HG02798 (cell line): Measurements from ENCODE around the gene MOV10.
A peak's percentile ranks its signal among the peaks of the same experiment; 100 is the strongest.
"Not testable (repeated sequence)": the region's sequence is repeated elsewhere in the genome, so short reads cannot be mapped to it uniquely, and the experiment has no call there.

Experiments
- ATAC-seq: cut with Tn5 transposase; IDR thresholded peaks from one replicate; pipeline ENCODE4 v1.9.1; 2021; ENCODE audit warnings: mild to moderate bottlenecking; ENCODE audit not compliant: unreplicated experiment, poor library complexity

Gene MOV10

DNA sequence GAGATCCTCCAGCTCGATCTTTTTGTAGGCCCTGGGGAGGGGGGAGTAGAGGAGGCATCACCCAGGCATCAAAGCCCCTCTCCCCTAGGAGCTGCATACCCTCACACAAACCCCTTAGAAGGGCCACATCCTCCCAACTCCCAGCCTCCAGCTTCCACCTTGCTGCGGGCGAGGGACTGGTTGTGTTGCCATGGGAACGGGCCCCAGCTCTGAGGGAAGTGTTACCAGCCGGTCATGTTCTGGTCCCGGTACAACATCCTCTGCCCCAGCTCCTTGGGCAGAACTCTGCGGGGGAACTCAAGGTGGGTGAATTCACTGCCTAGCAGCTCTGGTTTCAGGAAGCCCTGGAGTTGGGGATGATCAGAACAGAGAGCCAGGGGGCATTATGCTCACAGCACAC lies 36.6 kb downstream of the MOV10 start:
- ATAC-seq, result no peak

DNA sequence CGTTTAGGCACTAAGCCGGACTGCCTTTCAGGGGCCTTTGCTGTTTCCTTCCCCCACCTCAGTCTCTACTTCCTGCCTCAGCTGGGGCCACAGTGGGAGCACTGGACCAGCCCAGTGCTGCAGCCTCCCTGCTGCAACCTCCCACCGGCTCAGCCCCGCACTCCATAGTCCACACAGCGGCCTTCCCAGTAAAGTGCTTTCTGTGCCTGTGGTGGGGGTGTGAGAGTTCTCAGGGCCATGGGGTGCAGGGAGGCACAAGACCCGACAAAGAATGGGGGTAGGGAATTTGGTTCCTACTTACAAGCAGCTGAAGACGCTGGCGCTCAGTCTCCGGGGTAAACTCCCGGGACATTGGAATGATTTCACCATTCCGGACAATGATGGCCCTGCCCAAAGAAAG lies 37.2 kb downstream of the MOV10 start:
- no peak for ATAC-seq

DNA sequence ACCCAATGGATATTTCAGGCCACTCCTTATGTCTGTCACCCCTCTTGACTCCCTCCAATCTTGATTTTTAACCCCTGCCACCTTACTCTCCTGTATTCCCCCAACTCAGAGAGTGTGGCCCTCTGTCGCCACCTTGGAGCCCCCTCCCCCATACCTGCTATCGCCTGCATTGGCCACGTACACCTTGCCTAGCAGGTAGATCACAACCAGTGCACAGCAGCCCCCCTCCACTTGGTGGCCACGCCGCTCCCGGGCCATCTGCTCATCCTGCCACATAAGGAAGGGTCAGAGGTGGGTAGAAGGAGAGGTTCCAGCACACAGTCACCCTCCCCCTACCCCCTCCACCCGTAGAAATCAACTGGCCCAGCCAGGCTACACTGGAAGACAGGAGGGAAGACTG lies 37.7 kb downstream of the MOV10 start:
- ATAC-seq, result no peak

DNA sequence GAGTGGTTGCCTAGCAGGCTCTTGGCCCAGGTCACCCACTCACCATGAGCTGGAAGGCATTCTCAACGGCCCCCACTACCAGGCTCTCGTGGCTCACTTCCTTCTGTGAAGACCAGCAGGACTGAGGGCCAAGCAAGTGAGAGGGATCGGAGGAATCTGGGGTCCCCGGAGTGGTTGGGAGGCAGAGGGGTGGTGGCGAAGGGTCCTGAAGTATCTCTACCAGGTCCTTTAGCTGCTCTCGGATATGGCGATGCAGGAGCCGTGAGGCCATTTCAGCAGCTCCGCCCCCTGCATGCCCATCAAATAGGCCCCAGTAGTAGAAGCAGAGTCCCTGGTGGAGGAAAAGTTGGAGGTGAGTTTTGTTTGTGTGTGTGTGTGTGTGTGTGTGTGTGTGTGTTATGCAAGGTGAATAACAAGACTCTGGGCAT lies 38.3 kb downstream of the MOV10 start:
- ATAC-seq, result no peak

DNA sequence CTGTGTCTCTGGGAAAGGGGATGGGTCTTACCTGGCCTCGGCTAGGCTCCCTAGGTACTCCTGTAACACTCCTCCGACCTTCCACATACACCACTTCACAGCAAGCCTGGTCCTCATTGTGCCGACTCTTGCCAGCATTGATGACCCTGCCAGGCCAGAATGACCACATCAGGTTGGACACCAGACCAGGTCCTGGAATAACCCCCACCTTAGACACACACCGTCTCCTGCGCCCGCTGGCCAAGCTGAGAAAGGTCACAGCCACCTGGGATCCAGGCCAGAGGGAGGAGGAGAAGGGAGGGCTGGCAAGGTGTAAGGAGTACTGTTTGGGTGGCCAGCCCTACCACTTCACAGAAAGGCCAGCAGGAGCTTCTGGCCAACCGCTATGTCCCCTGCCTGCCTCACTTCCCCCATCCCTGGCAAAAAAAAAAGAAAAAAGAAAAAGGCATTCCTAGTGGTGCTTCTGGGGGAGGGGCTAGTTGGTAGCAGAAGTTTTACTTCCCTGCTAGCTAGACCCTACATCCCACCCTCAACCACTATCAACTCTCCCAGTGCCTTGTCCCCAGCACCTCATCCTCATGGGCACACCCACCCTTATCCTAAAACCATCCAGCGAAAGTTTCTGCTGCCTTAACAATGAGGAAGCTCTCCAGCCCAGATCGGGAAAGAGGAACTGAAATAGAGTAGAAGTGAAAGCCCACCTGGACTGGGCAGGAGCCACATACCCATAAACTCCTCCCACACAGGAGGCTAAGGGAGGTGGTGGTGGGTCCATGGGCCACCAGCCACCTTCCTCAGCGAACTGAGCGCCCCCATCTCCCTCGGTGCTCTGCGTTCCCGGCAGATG lies 39.2 kb downstream of the MOV10 start:
- no peak for ATAC-seq

DNA sequence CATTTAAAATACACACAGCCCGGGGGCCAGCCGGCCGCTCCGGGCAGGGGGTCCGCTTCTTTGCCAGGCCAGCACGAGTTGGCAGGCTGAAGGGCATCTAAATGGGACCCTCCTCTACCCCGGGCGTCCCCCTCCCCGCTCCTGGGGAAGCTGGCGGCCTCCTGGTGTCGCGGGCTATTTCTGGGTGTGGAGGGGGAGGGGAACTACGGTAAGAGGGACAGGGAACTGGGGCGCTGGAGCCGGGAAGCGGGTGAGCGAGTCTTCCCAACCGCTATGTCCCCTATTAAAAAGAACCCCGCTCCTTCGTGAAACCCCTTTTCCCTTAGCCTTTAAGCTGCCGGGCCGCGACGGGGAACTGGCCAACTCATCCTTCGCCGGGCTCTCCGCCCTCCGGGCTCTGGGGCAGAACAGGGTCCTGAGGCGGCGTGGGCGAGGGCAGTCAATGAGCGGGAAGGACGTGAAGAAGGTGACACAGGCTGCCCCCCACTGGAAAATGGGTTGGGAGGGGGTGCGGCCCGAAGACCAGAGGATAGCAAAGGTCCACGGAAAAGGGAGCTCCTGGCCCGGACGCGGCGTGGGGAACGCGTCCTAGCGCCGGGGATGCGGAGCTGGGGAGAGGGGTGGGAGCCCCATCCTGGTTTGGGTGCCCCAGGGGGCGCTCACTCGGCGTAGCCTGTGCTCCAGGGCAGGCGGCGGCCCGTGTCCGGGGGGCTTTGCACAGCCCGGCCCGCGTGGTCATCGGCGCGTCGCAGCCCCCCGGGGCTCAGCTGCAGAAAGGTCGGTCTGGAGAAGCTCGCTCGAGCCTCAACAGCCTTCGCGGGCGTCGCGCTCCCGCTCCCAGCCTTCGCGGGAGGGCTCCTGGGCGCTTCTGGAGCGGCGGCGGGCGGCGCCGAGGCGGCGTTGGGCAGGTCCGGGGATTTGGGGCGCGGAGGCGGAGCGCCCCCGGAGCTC lies 40.1 kb downstream of the MOV10 start:
- ATAC-seq, result no peak

DNA sequence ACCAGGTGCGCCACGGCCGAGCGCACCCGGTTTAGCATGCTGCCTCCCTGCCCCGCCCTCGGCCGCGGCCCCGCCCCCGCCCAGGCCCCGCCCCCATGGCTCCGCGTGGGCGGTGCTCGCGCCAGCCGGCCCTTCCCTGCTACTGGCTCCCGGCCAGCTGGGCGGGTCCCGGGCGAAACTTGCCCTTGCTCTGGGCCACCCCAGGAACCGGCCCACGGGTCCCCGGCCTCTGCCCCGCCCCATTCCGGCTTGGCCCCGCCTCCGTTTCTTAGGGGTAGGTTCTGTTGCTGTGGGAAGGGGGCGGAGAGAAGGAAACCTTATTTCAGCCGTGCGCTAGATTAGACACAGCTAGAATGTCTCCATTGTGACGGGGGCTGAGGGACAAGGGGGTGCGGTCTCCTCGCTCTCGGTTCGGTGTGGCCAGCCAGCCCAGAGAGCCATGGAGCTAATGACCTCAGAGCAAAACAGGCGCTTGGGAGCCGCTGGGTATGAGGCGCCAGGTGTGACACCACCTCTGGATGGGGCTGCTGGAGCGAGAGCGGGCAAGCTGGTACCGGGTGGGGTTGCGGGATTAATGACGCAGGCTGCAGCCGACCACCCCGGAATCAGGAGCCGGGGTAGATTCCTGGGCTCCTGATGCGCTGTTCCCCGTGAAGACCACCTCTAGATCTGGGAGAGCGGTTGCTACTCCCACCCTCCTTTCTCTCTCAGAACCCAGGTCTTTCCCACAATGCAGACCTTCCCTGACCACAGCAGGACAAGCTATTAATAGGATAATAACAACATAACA lies 41.0 kb downstream of the MOV10 start, which contains the start of gene PPM1J:
Gene PPM1J, minus strand, starts transcription at position 69 of the 790 bp plus-strand sequence. Its CDS starts 31 bp downstream, at position 38.
- ATAC-seq, result peak; percentile 84

DNA sequence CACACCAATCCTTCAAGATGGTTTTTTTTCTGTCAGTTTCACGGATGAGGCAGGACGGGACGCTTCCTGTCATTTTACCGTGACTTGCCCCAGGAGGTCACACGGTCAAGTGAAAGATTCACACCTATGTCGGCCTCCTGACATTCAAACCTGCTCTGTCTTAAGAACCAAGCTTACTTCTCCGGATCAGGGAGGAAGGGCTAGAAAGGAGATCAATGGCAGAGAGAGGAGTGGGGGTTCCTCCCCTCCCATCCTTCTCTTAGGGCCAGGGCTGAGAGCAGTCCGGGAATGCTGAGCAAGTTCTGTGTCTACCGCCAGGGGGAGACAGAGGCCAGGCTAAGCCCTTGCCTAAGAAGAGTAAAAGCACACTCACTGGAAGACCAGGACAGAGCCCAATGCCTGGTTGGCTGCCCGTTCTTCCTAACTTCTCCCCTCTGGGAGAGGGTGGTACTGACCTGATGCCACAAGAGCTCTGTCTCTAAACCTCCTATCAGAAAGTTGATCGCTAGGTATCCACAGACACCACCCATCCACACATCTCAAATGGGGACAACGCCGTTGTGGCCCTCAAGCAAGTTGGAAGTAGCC lies 41.8 kb downstream of the MOV10 start:
- peak; percentile 36 for ATAC-seq

DNA sequence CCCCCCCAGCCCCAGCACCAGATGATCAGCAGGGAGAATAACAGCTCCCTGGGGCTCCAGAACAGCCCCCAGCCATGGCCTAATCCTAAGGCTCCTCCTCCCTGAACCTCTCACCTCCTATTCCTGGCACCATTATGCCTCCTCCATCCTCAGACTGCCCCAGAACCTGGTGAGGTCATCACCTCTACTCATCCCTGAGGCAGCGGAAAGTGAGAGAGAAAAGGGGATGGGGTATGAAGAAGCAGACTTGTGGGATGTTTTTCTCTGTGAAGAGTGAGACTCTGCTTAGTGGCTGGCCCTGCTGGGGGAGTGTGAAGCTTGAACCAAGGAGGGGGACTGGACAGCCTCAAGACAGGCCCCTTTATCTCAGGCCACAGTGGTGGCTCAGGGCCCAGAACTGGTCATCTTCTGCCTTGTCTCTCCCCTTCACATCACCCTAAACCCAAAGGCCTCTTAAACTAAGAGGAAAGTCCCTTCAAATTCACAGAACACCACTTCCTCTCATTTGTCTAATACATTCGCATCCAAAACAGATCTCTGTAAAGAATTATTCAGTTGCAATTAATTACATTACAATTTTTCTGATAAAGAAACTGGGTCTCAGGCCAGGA lies 42.9 kb downstream of the MOV10 start:
- ATAC-seq, result no peak

DNA sequence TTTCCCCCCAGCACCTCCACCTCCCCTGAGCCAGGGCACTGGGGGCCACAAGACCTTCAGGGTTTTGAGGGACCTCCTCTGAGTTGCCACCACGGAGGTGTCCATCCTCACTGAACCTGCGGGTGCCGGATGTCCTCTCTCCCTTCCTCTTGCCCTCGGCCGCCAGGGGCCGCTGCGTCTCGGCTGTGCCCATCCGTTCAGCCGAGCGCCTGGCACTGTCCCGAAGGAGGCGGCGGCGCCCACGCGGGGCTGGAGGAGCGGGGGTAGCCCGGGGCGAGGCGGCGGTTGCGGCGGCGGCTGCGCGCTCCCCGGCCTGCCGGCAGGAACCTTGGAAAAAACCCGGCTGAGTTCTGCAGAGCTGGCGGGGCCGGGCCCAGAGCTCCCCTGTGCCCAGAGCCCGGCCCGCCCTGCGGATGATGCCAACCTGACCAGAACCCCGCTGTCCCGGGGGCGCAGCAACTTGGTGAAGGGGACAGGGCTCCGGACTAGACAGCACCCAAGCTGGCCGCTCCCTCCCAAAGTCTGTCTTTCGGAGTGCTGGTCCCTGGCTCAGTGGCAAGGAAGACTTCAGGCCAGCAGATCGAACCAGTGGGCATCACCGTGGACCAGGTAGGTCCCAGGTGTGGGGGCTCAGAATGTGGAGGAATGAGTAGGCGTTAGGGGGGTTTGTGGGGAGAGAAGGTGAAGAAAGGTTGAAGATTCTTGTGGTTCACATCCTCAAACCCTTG lies 44.4 kb downstream of the MOV10 start:
- ATAC-seq, result no peak

DNA sequence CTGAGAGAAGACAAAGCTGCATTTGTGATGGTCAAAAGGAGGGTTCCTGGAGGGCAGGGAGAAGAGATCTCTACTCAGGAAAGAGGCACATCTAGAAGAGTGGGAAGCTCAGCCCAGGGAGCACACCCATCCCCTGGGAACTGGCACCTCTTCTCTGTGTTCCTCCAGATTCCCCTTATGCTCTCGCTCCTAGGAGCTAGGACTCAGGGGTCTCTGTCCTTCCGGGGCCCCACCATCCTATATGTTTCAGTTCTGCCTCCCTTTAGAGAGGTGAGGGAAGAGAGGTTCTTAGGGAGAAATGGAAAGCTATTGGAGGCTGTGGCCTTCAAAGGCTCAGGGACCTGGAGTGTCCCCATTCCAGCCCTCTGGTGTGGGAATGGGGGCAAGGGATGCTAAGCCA lies 45.2 kb downstream of the MOV10 start:
- no peak for ATAC-seq

DNA sequence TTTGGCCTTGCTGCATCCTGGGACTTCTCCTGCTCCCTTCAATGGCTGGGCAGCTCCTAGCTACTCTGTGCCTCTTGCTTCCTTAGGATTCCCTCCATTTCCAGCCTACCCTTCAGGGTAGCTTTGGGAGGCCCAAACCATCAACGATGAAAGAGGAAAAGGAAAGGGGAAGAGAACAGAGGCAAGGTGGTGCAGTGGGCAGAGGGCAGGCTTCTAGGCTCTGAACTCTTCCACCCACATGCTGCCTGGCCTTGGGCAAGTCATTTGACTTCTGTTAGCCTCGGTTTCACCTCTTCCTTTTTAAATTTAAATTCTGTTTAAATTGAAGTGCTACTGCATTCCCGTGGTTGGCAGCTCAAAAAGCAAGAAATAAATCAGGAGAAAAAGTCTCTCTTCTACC lies 46.3 kb downstream of the MOV10 start:
- ATAC-seq, result no peak

DNA sequence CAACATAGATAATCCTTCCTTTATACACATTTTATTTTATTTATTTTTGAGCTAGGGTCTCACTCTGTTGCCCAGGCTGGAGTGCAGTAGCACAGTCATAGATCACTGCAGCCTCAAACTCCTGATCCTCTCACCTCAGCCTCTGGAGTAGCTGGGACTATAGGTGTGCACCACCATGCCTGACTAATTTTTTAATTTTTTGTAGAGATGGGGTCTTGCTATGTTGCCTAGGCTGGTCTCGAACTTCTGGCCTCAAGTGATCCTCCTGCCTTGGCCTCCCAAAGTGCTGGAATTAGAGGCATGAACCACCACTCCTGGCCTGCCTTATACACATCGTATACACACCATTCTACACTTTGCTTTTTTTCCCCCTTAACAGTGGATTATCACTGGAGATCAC lies 46.8 kb downstream of the MOV10 start:
- not testable (repeated sequence) for ATAC-seq

DNA sequence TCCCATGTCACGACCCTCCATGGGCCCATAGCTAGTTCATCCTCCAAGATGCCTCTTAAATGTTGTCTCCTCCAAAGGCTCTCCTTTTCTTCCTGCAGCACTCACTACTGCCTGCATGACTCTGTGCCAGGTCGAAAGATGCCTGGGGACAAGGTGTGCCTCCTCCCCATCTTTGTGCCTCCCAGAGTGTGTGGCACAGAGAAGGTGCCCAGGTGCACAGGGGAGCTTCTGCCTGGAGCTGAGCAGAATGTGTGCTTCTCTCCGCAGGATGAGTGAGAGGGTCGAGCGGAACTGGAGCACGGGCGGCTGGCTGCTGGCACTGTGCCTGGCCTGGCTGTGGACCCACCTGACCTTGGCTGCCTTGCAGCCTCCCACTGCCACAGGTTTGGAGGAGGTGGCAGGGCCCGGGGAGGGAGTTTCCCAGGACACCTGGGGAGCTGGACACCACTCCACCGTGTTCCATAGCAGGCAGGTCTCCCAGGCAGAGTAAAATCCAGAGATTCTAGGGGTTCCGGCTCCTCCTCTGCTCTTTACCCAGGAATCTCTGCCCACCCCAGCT lies 47.6 kb downstream of the MOV10 start:
- no peak for ATAC-seq

DNA sequence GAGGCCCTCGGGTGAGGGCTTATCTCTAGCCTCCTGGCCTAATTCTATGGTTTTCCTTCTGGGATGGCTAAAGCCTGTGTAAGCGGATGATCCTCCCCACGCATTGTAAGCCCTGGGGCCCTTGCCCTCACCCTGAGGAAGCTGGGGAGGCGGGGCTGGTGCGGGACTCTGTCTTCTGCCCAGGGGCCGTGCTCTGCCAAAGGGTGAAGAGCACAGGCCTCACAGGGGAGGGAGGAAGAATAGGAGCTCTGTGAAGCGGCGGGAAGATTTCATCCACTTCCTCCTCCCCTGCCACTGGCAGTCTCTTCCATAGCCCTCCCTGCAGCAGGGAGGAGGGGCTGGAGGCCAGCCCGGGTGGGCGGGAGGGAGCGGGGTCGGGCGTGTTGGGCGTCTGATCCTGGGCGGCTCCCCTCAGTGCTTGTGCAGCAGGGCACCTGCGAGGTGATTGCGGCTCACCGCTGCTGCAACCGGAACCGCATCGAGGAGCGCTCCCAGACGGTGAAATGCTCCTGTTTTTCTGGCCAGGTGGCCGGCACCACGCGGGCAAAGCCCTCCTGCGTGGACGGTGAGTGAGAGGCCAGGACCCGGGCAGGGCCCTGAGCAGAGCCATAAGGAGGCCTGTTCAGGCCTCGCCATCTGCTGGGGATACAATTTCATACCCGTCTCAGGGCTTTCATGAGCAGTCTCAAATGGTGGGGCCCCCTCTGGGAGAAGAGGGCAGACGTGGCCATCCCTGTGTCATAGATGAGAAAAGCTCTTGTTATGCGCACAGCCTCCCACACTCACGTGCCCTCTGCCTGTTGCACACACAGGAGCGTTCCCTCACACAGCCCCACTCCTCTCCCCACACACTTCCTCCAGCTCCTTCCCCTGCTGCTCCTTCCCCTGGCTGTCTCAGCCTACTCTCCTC lies 48.4 kb downstream of the MOV10 start:
- no peak for ATAC-seq

DNA sequence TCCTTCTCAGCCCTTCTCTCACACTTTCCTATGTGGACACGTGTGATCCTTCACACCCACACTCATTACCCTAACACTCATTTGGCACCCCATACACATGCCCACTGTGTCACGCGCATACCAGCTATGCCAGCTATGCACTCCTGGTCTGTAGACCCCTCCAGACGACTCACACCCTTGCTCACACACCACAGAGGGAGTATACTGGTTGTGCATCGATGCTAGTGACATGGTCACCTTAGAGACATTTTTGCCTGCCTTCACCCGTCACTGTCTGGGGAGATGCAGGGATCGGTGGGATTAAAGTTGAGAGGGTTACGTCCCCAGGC lies 49.0 kb downstream of the MOV10 start:
- ATAC-seq, result no peak

DNA sequence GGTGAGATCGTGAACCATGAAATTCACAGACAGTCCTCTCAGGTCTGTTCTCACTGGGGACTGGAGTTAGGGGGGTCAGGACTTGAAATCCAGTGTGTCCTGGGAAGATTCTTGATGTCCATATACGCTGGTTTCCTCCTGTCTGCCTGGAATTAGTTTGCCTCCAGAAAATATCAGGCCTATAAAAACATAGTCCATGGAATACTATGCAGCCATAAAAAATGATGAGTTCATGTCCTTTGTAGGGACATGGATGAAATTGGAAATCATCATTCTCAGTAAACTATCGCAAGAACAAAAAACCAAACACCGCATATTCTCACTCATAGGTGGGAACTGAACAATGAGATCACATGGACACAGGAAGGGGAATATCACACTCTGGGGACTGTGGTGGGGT lies 49.8 kb downstream of the MOV10 start:
- not testable (repeated sequence) for ATAC-seq

DNA sequence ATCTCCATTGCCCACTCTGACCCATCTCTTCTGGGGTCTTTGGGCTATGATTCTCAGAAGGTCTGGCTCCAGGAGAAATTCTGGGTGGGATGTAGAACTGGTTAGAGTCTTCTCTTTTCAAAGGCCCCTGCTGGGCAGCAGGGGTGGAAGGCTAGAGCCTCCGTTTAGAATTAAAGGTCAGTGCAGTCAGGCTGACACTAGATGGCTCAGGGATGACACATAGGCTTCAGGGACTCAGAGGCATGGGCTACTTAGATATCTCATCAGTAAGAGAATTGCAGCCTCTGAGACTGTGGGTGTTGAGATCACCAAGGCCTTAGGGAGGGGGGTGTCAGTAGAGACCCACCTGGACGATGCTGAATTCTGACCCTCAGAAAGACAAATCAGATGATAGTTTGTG lies 53.3 kb downstream of the MOV10 start:
- ATAC-seq, result no peak
